Hepatocyte (in vitro differentiated cells): ENCODE measurements around the gene ABCA5. TPM values are rescaled to one million over a fixed set of nuclear protein-coding genes. Genes with fewer than 3 reads are reported as not detected.

ENCODE experiments used
- DNase-seq: peaks from one replicate; pipeline ENCODE4 v3.0.0-alpha.2; 2016; ENCODE audit warnings: low spot score
- H2AFZ ChIP-seq: fragments of 200-600 bp; sonication (generic); 2 replicates; pipeline ENCODE4 v1.6.0; 2016; ENCODE audit warnings: antibody characterized with exemption, mild to moderate bottlenecking
- H3K27ac ChIP-seq: fragments of 200-600 bp; sonication (generic); 2 replicates; pipeline ENCODE4 v1.5.1; 2016; ENCODE audit warnings: mild to moderate bottlenecking
- H3K27me3 ChIP-seq: fragments of 200-600 bp; sonication (generic); 2 replicates; pipeline ENCODE4 v1.6.1; 2016
- H3K36me3 ChIP-seq: fragments of 200-600 bp; sonication (generic); replicated peaks from 2 replicates; pipeline ENCODE4 v1.5.1; 2016; ENCODE audit warnings: low read depth; ENCODE audit not compliant: insufficient read depth
- H3K4me1 ChIP-seq: fragments of 200-600 bp; sonication (generic); 2 replicates; pipeline ENCODE4 v1.5.1; 2016; ENCODE audit warnings: mild to moderate bottlenecking, moderate library complexity; ENCODE audit not compliant: insufficient read depth
- H3K4me2 ChIP-seq: fragments of 200-600 bp; sonication (generic); 2 replicates; pipeline ENCODE4 v1.6.0; 2016
- H3K4me3 ChIP-seq: fragments of 200-600 bp; sonication (generic); 2 replicates; pipeline ENCODE4 v1.5.1; 2016; ENCODE audit warnings: mild to moderate bottlenecking
- H3K79me2 ChIP-seq: fragments of 200-600 bp; sonication (generic); 2 replicates; pipeline ENCODE4 v1.6.0; 2017; ENCODE audit warnings: mild to moderate bottlenecking
- H3K9me2 ChIP-seq: fragments of 200-600 bp; sonication (generic); replicated peaks from 2 replicates; pipeline ENCODE4 v1.6.0; 2017; ENCODE audit warnings: mild to moderate bottlenecking; ENCODE audit not compliant: insufficient read depth
- H3K9me3 ChIP-seq: fragments of 200-600 bp; sonication (generic); 2 replicates; pipeline ENCODE4 v1.5.1; 2016; ENCODE audit warnings: low read depth, mild to moderate bottlenecking
- H4K20me1 ChIP-seq: fragments of 200-600 bp; sonication (generic); 2 replicates; pipeline ENCODE4 v1.6.0; 2016; ENCODE audit warnings: mild to moderate bottlenecking; ENCODE audit not compliant: insufficient read depth, poor library complexity, severe bottlenecking
- CTCF ChIP-seq: fragments of 200-600 bp; sonication (generic); IDR thresholded peaks from 2 replicates; pipeline ENCODE4 v1.5.1; 2016; ENCODE audit warnings: antibody characterized with exemption, mild to moderate bottlenecking; ENCODE audit not compliant: poor library complexity
- EZH2 ChIP-seq: fragments of 200-600 bp; sonication (generic); IDR thresholded peaks from 2 replicates; pipeline ENCODE4 v1.6.1; 2016; ENCODE audit warnings: antibody characterized with exemption, mild to moderate bottlenecking, borderline replicate concordance
- EZH2phosphoT487 ChIP-seq: fragments of 200-600 bp; sonication (generic); IDR thresholded peaks from one replicate; pipeline ENCODE4 v1.6.1; 2018; ENCODE audit warnings: antibody characterized with exemption, mild to moderate bottlenecking, low read depth, moderate library complexity; ENCODE audit not compliant: unreplicated experiment, severe bottlenecking
- WGBS: methylation state at CpG from one replicate; pipeline ENCODE4 v1.1.6; 2016; ENCODE audit warnings: low lambda C conversion rate; ENCODE audit errors: missing lambda C conversion rate; 5-methylcytosine and 5-hydroxymethylcytosine counted together
- polyA plus RNA-seq: library from polyadenylated mRNA; unstranded; fragments of >200 nt; fragmentation: Nextera tagmentation; extraction: Ambion mirVana; gene quantifications from 2 replicates; pipeline ENCODE4 v1.2.1, GENCODE V29; 2016
- total RNA-seq: library from RNA; depleted of rRNA; stranded (reverse); fragments of >200 nt; gene quantifications from 2 replicates; pipeline ENCODE4 v1.2.3, GENCODE V29; 2014

The ABCA5 gene
- total and polyA plus RNA-seq, 2 experiments from 2014 or later = 22.4 to 59.8 TPM

GRCh38 chr17:69223809-69224208 is 103.1 kb downstream of the ABCA5 start:
- no peak overlapping the region for H3K4me2 ChIP-seq

GRCh38 chr17:69222707-69223258 is 104.2 kb downstream of the ABCA5 start:
- H3K4me2 ChIP-seq = no peak overlapping the region
- H3K4me1 ChIP-seq = peaks cover 5% of the 10 kb centered on the region
- TF ChIP-seq EZH2 (no peak), EZH2phosphoT487 (no peak), CTCF (no peak)

More at GRCh38 chr17:69223809-69224208, 103.1 kb downstream of the ABCA5 start:
- 84% methylated on average over 3 of the region's 3 CpGs for WGBS
- Histone ChIP-seq H3K9me3 (no peaks in the 10 kb centered on the region), H3K9me2 (no peaks in the 10 kb centered on the region), H3K27ac (no peak overlapping the region), H3K4me1 (peaks cover 8% of the 10 kb centered on the region), H3K79me2 (no peaks in the 10 kb centered on the region), H4K20me1 (no peaks in the 10 kb centered on the region), H3K36me3 (no peaks in the 10 kb centered on the region), H2AFZ (peak overlapping the region; percentile 15), H3K4me3 (no peak overlapping the region), H3K27me3 (no peaks in the 10 kb centered on the region)
- TF ChIP-seq EZH2phosphoT487 (no peak), CTCF (no peak), EZH2 (no peak)
- no peak for DNase-seq

GRCh38 chr17:69220098-69220497 is 106.8 kb downstream of the ABCA5 start:
- no peaks in the 10 kb centered on the region for H4K20me1 ChIP-seq
- H3K4me2 ChIP-seq = no peak overlapping the region
- no peak overlapping the region for H2AFZ ChIP-seq
- DNase-seq = no peak
- H3K9me3 ChIP-seq = no peaks in the 10 kb centered on the region
- H3K9me2 ChIP-seq = no peaks in the 10 kb centered on the region
- H3K4me3 ChIP-seq = no peak overlapping the region
- no peaks in the 10 kb centered on the region for H3K36me3 ChIP-seq
- no peaks in the 10 kb centered on the region for H3K79me2 ChIP-seq
- no peaks in the 10 kb centered on the region for H3K27me3 ChIP-seq
- no peak overlapping the region for H3K27ac ChIP-seq
- no peaks in the 10 kb centered on the region for H3K4me1 ChIP-seq
- TF ChIP-seq EZH2phosphoT487 = no peak
- TF ChIP-seq CTCF = no peak
- TF ChIP-seq EZH2 = no peak
- 39% methylated on average over 1 of the region's 1 CpG for WGBS

More at GRCh38 chr17:69222707-69223258, 104.2 kb downstream of the ABCA5 start:
- Histone ChIP-seq H3K27me3 (no peaks in the 10 kb centered on the region), H3K9me3 (no peaks in the 10 kb centered on the region), H3K27ac (no peak overlapping the region), H3K36me3 (no peaks in the 10 kb centered on the region), H3K9me2 (no peaks in the 10 kb centered on the region), H4K20me1 (no peaks in the 10 kb centered on the region), H3K79me2 (no peaks in the 10 kb centered on the region), H3K4me3 (no peak overlapping the region), H2AFZ (no peak overlapping the region)
- DNase-seq = no peak
